ENCODE data around the gene OR10A2.

OR10A2 gene

DNA sequence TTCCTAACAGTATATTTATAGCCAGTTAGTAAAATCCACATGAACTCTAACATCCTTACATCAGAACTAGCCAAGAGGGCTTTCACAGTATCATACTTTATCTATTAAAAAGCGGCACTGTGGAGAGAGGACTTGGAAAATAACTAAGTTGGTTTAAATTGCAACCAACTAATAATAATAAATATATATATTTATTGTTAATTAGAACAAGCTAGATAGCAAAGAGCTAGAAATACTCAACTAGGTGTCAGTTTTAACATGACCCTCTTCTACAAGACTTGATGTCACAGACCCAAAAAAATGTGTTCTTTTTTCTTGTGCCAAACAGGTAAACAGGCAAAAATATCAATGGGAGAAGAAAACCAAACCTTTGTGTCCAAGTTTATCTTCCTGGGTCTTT, 57.8 kb downstream of the OR10A2 start, which contains the start of gene OR2D3:
Gene OR2D3, plus strand, starts transcription at position 301 of the 400 bp plus-strand sequence. Its CDS starts 0 bp downstream, at position 301.
- Histone ChIP-seq H3K27ac (no peak within 1 kb of the TSS), H2AFZ (no peak within 1 kb of the TSS), H3K4me1 (no peaks in the 10 kb centered on the region), H3K9me3 (ENCODE audit: control insufficient read depth, low read length) (no peaks in the 10 kb centered on the region), H3K4me3 (ENCODE audit: low read depth, low read length) (no peak within 1 kb of the TSS), H3K36me3 (ENCODE audit: control insufficient read depth, insufficient read depth, low read length) (no peaks in the 10 kb centered on the region), H3K4me2 (ENCODE audit: low read length) (no peak within 1 kb of the TSS), H3K9ac (no peak within 1 kb of the TSS), H3K79me2 (no peaks in the 10 kb centered on the region), H3K27me3 (ENCODE audit: control insufficient read depth, insufficient read depth, low read length) (no peaks in the 10 kb centered on the region)
- TF ChIP-seq, protein P1, sequence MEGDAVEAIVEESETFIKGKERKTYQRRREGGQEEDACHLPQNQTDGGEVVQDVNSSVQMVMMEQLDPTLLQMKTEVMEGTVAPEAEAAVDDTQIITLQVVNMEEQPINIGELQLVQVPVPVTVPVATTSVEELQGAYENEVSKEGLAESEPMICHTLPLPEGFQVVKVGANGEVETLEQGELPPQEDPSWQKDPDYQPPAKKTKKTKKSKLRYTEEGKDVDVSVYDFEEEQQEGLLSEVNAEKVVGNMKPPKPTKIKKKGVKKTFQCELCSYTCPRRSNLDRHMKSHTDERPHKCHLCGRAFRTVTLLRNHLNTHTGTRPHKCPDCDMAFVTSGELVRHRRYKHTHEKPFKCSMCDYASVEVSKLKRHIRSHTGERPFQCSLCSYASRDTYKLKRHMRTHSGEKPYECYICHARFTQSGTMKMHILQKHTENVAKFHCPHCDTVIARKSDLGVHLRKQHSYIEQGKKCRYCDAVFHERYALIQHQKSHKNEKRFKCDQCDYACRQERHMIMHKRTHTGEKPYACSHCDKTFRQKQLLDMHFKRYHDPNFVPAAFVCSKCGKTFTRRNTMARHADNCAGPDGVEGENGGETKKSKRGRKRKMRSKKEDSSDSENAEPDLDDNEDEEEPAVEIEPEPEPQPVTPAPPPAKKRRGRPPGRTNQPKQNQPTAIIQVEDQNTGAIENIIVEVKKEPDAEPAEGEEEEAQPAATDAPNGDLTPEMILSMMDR (IDR thresholded peaks at IDR 0.05): no peak

Measured in parathyroid adenoma (tissue), 2 donors.